Islet of Langerhans (tissue), 1 donor: ENCODE results near the gene NPLOC4.
"Not testable (repeated sequence)": the region's sequence is repeated elsewhere in the genome, so short reads cannot be mapped to it uniquely, and the experiment has no call there.

Experiments
- FAIRE-seq: peaks from one replicate; lab custom pipeline; 2011; peaks lifted over from hg19 to GRCh38; lab: Jason Lieb, UNC

Gene NPLOC4

GRCh38 chr17:81636505-81637288 is at the start of gene NPLOC4, which contains the start of gene TSPAN10:
TSS of gene NPLOC4 (minus strand) at chr17:81637112. CDS start at chr17:81636930, 182 bp downstream.
TSS of gene TSPAN10 (plus strand) at chr17:81637196. CDS start at chr17:81642413, 5,217 bp downstream.
- FAIRE-seq, result no peak

GRCh38 chr17:81686614-81687013 is 49.7 kb upstream of the NPLOC4 start:
- FAIRE-seq, result no peak

- FAIRE-seq, result no peak
Observed at GRCh38 chr17:81685108-81685507, 48.2 kb upstream of the NPLOC4 start.

DNA sequence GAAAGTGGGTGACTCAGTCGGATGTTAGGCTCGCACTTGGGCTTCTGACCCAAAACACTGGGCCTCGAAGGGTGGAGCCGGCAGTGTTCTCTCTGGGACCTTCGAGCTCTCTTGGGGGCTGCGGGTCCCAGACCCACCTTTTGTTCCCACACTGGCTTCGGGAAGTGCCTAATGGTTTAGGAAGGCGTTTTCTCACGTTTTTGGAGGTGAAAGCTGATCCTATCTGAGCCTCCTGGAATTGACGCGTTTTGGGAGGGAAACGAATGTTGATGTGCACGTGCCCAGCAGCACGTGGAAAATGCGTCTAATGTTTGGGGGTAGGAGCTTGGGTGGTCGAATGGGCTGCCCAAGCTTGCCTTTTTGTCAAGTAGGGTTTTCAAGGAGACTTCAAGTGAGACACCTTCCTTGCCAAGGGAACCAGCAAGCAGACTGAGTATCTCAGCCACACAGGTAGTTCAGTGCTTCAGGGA is 47.6 kb upstream of the NPLOC4 start:
- no peak for FAIRE-seq

DNA sequence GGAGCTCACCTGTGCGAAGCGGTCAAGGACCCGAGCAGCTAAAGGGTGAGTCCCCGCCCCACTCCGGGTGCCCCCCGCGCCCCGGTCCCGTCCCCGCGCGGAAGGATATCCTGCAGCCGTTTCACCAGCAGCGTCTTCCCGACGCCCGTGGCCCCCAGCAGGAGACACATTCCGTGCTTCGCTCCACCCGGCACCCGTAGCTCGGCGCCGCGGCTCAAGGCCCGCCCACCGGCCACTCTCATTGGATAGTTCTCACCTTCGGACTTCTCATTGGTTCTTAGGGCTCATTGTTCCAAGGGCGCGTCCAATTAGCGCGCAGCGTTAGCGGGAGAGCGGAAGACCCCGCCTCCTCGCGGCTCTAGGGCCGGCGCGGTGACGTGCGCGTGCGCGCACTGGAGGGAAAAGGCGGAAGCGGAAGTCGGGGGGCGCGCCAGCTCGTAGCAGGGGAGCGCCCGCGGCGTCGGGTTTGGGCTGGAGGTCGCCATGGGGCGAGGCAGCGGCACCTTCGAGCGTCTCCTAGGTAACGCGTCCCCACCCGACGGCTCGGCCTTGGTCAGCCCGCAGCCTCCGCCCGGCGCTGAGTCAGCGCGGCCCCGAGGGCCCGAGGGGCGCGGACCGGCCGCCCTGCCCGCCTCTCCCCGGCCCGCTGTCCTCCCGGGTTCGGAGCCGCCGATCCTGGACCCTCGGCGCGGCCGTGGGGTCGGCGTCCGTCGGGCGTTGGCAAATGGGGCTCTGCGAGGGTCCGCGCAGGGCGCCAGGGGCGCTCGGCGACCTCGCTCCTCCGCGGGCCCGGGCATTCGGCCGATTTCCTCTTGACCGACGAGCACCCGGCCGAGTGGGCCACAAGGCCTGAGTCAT is 46.9 kb upstream of the NPLOC4 start, which contains the start of the genes ARL16 and HGS:
TSS of gene ARL16 (minus strand) at position 214 of the 858 bp plus-strand sequence. CDS start at position 170, 44 bp downstream.
TSS of gene HGS (plus strand) at position 428 of the 858 bp plus-strand sequence. CDS start at position 484, 56 bp downstream.
- FAIRE-seq, result peak; percentile 95

GRCh38 chr17:81683208-81683583 is 46.3 kb upstream of the NPLOC4 start:
- no peak for FAIRE-seq

DNA sequence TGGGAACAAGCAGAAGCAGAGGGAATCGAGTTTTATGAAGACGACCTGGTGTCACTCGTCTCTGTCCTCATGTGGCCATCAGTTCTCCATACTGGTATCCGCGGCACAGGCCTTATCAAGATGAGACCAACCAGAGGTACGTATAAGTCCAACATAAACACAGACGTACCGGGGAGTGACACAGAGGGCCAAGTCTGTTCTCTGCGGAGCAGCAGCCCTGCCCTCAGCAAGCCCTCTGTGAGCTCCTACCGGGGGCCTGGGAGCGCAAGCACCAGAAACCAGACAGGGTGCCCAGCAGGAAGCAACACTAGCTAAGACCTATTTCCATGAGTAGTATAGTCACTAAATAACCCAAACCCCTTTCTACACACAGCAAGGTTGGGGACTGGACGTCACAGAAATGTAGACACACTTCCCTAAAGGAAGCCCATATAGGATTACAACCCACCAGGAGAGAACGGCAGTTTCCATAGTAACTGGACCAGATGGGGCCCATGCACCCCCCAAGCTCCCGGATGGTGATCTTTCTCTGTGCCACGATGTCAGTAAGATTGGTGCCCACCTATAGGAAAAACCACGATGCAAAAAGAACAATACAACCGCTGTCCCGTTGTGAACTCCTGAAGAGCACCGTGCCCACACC is 45.8 kb upstream of the NPLOC4 start:
- no peak for FAIRE-seq

GRCh38 chr17:81681672-81682071 is 44.8 kb upstream of the NPLOC4 start:
- FAIRE-seq, result no peak

DNA sequence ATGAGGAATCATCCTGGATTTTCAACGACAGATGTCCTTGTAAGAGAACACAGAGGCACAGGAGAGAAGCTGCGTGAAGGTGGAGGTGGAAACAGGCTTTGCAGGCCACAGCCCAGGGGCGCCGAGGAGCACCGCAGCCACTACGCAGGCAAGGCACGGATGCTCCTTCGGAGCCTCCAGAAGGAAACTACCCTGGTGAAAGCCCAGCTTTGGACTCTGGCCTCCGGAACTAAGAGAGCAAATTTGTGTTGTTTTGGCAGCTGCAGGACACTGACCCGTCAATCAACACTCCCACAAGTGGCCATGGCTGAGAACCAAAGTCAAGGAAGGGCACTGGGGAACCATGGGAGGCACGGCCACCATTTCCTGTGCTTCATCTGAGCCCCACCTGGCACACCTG is 43.2 kb upstream of the NPLOC4 start:
- FAIRE-seq, result no peak

GRCh38 chr17:81676906-81677305 is 40.0 kb upstream of the NPLOC4 start:
- FAIRE-seq, result no peak

GRCh38 chr17:81675515-81676221 is 38.8 kb upstream of the NPLOC4 start:
- not testable (repeated sequence) for FAIRE-seq

DNA sequence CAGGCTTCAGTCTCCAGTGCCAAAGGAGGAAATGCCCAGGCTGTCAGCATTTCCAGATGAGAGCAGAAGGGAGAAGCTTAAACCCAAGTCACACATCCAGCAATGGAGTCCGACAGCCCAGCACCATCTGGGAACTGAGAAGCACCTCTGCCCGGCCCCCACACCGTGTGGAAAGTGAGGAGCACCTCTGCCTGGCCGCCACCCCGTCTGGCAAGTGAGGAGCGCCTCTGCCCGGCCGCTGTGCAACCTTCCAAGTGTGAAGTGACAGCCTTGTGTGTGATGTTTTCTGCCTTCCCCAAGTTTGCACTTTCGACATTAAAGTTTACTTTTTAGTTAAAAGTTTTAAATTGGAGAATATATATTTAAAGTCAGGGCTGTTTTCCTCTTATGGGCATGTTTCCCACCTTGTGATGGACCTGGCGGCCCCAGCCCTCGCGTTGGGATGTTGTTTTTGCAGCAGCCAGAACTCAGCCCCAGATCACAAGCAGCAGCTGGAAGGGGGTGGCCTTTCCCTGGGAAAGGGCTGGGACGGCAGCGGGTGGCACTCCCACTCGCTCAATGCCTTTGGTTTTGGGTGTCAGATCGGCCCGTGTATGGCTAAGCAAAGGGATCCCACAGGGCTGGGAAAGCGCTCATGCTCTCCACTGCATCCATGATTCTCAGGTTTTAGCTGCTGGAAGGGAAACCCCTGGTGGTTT is 36.8 kb upstream of the NPLOC4 start:
- FAIRE-seq, result no peak

DNA sequence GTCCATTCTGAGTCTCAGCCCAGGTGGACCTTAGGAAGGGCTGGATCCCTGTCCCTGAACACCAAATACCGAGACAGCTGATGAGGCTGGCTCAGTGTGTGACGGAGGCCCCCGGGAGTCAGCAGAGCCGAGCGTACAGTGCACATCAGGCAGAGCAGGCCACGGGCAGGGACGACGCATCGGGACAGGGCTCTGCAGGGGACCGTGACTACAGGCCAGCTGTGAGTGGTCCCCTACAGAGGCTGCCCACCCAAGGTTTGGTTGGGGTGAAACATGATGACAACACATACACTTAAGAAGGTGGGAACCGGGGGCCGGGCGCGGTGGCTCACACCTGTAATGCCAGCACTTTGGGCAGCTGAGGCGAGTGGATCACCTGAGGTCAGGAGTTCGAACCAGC is 36.0 kb upstream of the NPLOC4 start:
- no peak for FAIRE-seq

DNA sequence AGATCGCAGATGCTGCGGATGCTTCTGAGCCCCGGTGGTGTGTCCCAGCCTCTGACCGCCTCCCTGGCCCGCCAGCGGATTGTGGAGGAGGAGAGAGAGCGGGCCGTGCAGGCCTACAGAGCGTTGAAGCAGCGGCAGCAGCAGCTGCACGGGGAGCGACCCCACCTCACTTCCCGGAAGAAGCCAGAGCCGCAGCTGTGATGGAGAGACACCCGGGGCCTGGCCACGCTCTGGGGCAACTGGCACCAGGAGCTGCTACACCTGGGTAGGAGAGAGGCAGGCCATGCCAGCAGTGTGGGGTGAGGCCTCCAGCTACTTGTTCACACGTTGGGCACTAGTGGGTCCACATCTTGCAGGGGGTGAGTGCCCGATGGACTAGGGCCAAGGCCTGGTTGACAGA is 35.6 kb upstream of the NPLOC4 start:
- FAIRE-seq, result no peak

DNA sequence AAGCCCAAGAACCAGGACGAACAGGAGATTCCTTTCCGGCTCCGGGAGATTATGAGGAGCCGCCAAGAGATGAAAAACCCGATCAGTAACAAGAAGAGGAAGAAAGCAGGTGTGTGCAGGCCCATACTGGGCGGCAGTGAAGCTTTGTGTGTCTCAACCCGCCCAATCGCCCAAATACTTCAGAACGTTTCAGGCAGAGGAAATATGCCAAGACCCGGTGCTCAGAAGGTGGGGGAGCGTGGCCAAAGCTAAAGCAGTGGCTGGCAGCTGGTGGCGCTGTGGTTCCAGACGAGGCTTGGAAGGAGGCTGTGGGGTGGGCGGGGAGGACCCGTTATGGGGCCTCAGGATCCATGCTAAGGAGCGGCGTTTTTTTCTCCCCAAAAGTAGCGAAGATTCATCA is 30.8 kb upstream of the NPLOC4 start:
- no peak for FAIRE-seq

- no peak for FAIRE-seq
Observed at GRCh38 chr17:81666342-81667191, 29.7 kb upstream of the NPLOC4 start, which contains the start of the genes CCDC137 and OXLD1. TSS of gene CCDC137 (plus strand) at chr17:81666737. CDS start at chr17:81666767, 30 bp downstream. TSS of gene OXLD1 (minus strand) at chr17:81666605. CDS start at chr17:81666577, 28 bp downstream.

GRCh38 chr17:81666092-81666341 is 29.1 kb upstream of the NPLOC4 start:
- FAIRE-seq, result no peak

- no peak for FAIRE-seq
Observed at GRCh38 chr17:81665205-81666091, 28.5 kb upstream of the NPLOC4 start.

DNA sequence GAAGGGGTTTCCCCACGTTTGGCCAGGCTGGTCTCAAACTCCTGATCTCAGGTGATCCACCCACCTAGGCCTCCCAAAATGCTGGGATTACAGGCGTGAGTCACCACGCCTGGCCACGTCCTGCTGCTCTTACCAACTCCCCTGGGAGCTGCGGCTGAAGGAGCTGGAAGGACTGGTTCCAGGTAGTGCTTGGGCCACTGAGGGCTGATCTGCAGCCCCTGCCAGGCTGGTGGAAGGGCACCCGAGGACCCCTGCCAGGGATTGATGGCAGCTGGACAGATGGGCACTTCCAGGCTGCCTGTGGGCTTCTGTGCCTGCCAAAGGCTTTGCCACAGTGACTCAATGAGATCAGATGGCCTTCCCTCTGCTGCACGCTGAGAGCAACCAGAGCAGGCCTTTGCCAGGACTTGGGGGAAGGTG is 27.1 kb upstream of the NPLOC4 start:
- FAIRE-seq, result no peak
